ENCODE measurements around the gene UGT1A5. TPM values are rescaled to one million over a fixed set of nuclear protein-coding genes. Genes with fewer than 3 reads are reported as not detected.

The UGT1A5 gene
- not detected for polyA plus RNA-seq (ENCODE audit: insufficient read length in 3 of 3)

DNA sequence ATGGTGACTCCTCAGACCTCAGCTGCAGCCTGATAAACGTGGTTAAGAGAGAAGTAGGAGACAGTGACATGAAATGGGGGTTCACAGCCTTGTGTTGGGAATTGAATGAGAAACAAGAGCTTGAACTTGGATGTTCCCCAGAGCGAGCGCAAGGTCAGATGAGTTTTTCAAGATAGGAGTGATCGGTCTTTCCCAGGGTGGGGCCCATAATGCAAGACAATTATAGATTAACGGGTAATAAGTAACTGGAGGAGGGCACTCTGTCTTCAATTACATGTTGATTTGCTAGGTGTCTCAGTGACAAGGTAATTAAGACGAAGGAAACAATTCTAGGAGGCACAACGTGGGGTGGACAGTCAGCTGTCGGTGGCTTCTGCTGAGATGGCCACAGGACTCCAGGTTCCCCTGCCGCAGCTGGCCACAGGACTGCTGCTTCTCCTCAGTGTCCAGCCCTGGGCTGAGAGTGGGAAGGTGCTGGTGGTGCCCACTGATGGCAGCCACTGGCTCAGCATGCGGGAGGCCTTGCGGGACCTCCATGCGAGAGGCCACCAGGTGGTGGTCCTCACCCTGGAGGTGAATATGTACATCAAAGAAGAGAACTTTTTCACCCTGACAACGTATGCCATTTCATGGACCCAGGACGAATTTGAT lies at the start of gene UGT1A5:
Gene UGT1A5, plus strand, starts transcription at position 297 of the 651 bp plus-strand sequence. Its CDS starts 85 bp downstream, at position 382.
- DNase-seq (ENCODE audit: low read depth in 3 of 3, low spot score in 2 of 3): no peak

DNA sequence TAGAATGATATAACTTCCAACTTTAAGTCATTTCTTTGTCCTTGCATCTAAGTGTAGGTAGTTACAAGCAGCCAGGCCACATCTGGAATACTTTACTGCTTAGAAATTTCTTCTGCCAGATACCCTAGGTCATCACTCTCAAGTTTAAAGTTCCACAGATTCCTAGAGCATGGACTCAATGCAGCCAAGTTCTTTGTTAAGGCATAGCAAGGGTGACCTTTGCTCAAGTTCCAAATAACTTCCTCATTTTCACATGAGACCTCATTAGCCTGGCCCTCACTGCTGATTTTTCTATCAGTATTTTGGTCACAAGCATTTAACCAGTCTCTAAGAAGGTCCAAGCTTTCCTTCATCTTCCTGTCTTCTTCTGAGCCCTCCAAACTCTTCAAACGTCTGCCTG lies 48.8 kb upstream of the UGT1A5 start:
- no peak for DNase-seq (ENCODE audit: low read depth in 3 of 3, low spot score in 2 of 3)

DNA sequence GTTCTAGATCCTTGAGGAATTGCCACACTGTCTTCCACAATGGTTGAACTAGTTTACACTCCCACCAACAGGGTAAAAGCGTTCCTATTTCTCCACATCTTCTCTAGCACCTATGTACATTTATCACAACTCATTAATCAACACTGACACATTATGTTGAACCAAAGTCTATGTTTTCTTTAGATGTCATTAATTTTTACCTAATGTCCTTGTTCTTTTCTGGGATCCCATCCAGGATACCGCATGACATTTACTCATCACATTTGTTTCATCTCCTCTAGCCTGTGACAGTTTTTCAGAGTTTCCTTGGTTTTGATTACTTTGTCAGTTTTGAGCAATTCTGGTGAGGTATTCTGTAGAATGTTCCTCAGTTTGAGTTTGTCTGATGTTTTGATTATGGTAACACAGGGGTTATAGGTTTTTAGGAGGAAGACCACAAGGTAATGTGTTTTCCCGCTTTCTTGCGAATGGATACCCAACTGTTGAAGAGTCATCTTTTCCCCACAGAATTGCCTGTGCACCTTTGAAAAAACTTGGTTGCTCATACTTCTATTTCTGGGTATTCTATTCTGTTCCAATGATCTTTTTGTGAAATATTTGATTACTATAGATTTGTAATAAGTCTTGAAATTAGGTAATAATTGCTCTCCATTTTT lies 44.0 kb upstream of the UGT1A5 start:
- no peak for DNase-seq (ENCODE audit: low read depth in 3 of 3, low spot score in 2 of 3)

DNA sequence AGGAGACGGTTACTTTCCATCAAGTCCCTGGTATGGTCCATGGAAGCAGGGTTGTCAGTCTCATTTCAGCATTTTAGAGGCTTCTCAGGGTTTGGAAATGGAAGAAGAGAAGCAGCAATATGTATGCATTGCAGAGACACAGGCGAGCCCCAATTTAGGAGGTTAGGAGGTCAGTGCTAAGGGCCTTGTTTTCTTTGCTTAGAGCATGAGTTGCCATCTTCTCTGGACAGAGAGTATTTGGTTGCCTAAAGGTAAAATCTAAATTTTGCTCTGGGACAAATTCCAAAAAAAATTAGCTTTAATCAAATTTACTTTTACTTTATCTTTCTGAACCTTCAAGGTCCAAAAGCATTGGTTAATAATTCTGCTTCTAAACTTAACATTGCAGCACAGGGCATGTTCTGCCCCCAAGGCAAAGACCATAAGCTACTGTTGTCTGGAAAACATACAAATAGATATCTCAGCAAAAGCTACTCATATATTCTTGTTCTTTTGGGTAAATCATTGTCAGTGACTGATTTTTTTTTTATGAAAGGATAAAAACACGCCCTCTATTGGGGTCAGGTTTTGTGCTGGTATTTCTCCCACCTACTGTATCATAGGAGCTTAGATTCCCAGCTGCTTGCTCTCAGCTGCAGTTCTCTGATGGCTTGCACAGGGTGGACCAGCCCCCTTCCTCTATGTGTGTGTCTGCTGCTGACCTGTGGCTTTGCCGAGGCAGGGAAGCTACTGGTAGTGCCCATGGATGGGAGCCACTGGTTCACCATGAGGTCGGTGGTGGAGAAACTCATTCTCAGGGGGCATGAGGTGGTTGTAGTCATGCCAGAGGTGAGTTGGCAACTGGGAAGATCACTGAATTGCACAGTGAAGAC lies 41.2 kb upstream of the UGT1A5 start, which contains the start of gene UGT1A9:
Gene UGT1A9, plus strand, starts transcription at position 609 of the 872 bp plus-strand sequence. Its CDS starts 37 bp downstream, at position 646.
- DNase-seq (ENCODE audit: low read depth in 3 of 3, low spot score in 2 of 3): no peak

DNA sequence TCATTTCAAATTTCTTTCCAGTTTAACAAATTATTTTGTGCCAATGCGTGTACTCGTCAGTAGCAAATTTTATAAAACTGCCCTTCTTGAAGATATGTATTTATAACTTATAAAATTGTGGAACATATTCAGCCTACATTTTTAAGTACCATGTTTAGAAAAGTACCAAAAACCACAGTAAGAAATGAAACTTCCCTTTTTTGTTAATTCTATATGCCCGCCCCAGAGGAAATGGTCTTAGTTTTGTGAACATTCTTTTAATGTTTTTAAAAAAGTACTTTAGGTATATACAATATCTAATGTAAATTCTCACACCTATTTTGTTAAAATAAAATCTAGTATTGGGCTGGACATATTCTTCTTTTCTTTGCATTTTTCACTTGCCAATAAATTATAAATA lies 39.8 kb upstream of the UGT1A5 start:
- no peak for DNase-seq (ENCODE audit: low read depth in 3 of 3, low spot score in 2 of 3)

GRCh38 chr2:233673896-233674295 lies 38.8 kb upstream of the UGT1A5 start:
- no peak for DNase-seq (ENCODE audit: low read depth in 3 of 3, low spot score in 2 of 3)

- no peak for DNase-seq (ENCODE audit: low read depth in 3 of 3, low spot score in 2 of 3)
These were observed 38.4 kb upstream of the UGT1A5 start for GRCh38 chr2:233674314-233674713.

GRCh38 chr2:233674995-233675394 lies 37.7 kb upstream of the UGT1A5 start:
- DNase-seq (ENCODE audit: low read depth in 3 of 3, low spot score in 2 of 3): no peak

- no peak for DNase-seq (ENCODE audit: low read depth in 3 of 3, low spot score in 2 of 3)
These were observed 36.7 kb upstream of the UGT1A5 start for GRCh38 chr2:233676046-233676445.

DNA sequence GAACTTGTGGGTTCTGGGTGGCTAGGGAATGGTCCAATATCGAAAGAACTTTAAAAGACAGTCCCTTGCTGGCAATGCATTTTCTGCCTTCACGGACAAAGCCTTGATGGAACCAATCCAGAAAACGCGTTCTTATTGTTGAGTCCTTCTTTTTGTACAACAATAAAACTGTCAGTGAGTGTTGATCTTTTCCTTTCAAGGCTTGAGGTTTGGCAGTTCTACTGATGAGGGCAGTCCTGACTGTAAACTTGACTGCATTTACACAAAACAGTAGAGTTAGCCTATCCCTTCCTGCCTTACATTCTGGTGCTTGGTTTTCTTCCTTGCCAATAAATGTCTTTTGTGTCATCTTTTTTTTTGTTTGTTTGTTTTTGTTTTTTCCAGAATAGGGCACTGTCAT lies 33.5 kb upstream of the UGT1A5 start:
- DNase-seq (ENCODE audit: low read depth in 3 of 3, low spot score in 2 of 3): no peak

DNA sequence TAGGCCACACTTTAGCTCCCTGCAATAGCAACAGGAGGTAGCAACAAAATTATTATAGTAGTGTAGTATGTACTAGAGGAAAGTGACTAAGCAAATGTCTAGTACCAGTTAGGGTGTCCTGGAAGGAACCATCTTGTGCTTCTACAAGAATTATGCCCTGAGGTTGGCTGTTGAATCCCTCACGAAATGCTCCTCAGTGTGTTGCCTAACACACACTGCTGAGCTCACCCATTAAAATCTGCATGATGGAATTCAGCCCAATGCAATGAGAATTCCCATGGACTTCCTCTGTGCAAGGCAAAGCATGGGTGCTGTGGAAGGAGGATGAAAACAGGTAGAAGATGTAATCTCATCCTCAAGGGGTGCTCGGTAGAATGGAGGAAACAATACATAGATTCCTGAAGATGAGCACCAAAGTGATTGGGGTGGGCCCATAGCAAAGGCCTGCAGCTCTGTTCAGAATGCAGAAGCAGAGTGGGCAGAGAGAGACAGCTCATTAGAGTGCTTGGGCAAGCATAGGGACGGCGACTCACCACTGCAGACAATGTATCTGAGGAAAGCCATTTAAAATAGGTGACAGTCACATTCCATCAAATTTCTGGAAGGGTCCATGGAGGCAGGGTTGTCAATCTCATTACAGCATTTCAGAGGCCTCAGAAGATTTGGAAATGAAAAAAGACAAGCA lies 32.2 kb upstream of the UGT1A5 start:
- no peak for DNase-seq (ENCODE audit: low read depth in 3 of 3, low spot score in 2 of 3)

DNA sequence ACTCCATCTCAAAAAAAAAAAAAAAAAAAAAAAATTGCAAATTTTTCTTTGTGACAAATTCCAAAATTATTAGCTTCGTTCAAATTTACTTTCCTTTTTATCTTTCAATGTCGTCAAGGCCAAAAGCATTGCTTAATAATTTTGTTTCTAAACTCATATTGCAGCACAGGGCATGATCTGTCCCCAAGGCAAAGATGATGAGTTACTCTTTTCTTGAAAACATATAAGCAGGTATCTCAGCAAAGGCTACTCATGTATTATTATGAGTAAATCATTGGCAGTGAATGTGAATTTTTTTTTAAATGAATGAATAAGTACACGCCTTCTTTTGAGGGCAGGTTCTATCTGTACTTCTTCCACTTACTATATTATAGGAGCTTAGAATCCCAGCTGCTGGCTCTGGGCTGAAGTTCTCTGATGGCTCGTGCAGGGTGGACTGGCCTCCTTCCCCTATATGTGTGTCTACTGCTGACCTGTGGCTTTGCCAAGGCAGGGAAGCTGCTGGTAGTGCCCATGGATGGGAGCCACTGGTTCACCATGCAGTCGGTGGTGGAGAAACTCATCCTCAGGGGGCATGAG lies 31.1 kb upstream of the UGT1A5 start, which contains the start of gene UGT1A7:
Gene UGT1A7, plus strand, starts transcription at position 381 of the 579 bp plus-strand sequence. Its CDS starts 37 bp downstream, at position 418.
- DNase-seq (ENCODE audit: low read depth in 3 of 3, low spot score in 2 of 3): no peak

DNA sequence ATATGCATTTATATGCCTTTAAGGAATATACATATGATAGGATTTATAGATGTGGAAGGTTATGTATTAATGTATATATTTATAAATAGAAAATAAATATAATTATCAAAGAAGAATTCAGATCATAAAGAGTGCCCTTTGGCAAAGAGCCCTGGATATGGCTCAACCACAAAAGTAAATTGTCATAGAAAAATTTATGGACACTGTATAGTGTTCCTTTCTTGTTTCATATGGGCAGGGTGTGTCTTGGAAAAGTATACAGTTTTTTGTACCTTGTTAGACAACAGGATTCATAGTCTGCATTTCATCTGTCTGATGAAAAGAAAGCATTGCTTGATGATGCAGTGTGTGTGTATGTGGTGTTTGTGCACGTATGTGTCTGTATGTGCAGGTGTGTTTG lies 28.1 kb upstream of the UGT1A5 start:
- DNase-seq (ENCODE audit: low read depth in 3 of 3, low spot score in 2 of 3): no peak

GRCh38 chr2:233686928-233687327 lies 25.8 kb upstream of the UGT1A5 start:
- DNase-seq (ENCODE audit: low read depth in 3 of 3, low spot score in 2 of 3): no peak

DNA sequence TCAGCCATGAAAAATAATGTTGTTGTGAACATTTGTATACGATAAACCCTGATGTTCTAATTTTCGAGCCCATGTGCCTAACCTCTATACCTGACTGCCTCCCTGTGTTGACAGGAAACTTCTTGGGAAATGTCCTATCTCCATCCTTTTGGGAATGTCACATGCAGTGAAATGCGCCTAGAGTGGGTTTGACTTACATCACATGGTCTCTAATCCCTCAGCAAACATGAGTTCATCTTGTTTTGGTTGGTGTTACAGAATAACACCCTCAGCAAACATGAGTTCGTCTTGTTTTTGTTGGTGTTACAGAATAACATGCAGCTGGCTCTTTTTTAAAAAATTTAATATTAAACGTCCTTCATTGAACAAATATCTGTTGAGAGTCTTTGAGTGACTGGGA lies 24.4 kb upstream of the UGT1A5 start:
- no peak for DNase-seq (ENCODE audit: low read depth in 3 of 3, low spot score in 2 of 3)

GRCh38 chr2:233689031-233689430 lies 23.7 kb upstream of the UGT1A5 start:
- no peak for DNase-seq (ENCODE audit: low read depth in 3 of 3, low spot score in 2 of 3)

DNA sequence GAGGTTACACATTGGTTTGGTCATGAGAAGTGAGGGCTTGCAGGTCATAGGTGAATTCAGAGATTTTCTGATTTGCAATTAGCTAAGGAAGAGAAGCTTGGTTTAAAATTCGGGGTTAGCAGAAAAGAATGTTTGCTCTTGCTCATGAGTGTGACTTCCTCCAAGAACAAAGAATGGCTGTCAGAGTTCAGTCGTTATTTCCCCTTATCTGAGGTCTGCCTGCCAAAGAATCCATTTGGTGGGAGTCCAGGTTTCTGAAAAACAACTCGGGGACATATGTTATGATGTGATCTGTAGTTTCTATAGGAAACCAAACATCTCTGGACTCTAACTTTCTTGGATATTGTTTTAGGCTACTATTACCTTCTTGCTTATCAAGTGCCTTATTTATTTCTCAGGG lies 23.2 kb upstream of the UGT1A5 start:
- DNase-seq (ENCODE audit: low read depth in 3 of 3, low spot score in 2 of 3): no peak

GRCh38 chr2:233690444-233690843 lies 22.3 kb upstream of the UGT1A5 start:
- DNase-seq (ENCODE audit: low read depth in 3 of 3, low spot score in 2 of 3): no peak

- no peak for DNase-seq (ENCODE audit: low read depth in 3 of 3, low spot score in 2 of 3)
These were observed 21.0 kb upstream of the UGT1A5 start for GRCh38 chr2:233691443-233692433.

All from right renal cortex interstitium (tissue), 3 donors.